GM13977 (cell line): ENCODE results near the gene CNMD.

Source experiments
- DNase-seq: peaks from one replicate; pipeline ENCODE4 v3.0.0; 2012; ENCODE audit warnings: low spot score
- in situ Hi-C: fragments of 300-500 bp; cut with MboI; formaldehyde crosslinking; loops from one replicate; pipeline ENCODE4 v1.12.0; 2022; ENCODE audit warnings: low sequenced_read_pairs, low pct_unique_long_range_greater_than_20kb, mixed read lengths, inconsistent platforms; ENCODE audit not compliant: unreplicated experiment
- TF ChIP-seq, protein P1 (sequence below): IDR thresholded peaks from 2 replicates; pipeline ENCODE4 v1.5.1; 2012; ENCODE audit warnings: mild to moderate bottlenecking, control low read depth; ENCODE audit not compliant: insufficient read depth; ENCODE audit errors: extremely low read depth, missing control alignments

Gene CNMD

DNA sequence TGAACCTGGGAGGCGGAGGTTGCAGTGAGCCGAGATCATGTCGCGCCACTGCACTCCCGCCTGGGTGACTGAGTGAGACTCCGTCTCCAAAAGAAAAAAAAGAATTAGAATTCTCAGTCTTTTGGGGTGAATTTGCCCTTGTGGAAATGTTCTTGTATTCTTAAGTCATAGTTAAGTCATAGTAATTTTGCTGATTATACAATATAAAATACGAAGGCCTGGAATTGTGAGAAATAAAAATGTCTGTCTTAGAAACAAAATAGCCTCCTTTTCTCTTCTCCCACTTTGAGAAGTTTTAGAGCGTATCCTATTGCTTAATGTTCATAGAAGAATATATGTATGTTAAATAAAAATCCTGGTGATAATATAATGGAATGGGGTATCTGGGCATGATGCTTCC is 68.9 kb downstream of the CNMD start:
- in situ Hi-C loops = no loop called here
- no peak for DNase-seq
- TF ChIP-seq, protein P1, sequence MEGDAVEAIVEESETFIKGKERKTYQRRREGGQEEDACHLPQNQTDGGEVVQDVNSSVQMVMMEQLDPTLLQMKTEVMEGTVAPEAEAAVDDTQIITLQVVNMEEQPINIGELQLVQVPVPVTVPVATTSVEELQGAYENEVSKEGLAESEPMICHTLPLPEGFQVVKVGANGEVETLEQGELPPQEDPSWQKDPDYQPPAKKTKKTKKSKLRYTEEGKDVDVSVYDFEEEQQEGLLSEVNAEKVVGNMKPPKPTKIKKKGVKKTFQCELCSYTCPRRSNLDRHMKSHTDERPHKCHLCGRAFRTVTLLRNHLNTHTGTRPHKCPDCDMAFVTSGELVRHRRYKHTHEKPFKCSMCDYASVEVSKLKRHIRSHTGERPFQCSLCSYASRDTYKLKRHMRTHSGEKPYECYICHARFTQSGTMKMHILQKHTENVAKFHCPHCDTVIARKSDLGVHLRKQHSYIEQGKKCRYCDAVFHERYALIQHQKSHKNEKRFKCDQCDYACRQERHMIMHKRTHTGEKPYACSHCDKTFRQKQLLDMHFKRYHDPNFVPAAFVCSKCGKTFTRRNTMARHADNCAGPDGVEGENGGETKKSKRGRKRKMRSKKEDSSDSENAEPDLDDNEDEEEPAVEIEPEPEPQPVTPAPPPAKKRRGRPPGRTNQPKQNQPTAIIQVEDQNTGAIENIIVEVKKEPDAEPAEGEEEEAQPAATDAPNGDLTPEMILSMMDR = no peak

DNA sequence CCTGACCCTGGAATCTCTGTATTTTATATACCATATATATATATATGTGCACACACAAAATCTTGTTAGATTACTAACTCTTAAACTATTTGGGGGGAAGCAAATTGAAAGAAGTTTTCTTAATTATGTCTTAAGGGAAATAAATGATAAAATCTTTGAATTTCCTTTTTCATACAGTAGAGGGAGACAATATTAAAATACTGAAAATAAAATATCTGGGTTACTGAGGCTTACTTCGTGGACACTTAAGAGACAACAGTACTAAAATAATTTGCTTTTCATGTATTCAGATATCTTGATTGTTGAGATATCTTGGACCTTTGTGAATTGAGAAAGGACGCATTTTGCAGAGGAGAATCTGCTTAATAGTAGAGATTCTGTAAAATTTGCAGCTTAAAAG is 69.9 kb downstream of the CNMD start:
- no peak for DNase-seq
- TF ChIP-seq, protein P1 = no peak
- in situ Hi-C loops = no loop called here

DNA sequence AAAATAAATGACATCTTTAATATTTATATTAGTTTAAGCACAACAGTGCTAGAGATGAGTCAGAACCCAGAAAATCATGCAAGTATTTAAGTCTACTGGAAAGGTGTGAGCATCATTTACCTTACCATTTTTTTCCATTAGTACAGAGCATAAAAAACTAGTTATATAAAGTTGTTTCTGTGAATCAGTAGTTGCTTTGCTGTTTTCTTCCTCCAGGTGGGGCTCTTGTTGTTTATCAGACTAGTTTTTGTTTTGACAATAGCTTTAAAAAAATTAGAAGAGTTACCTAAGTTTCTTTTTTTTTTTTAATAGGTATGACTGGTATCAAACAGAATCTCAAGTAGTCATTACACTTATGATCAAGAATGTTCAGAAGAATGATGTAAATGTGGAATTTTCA is 74.3 kb downstream of the CNMD start:
- no peak for DNase-seq
- TF ChIP-seq, protein P1 = peak; percentile 33
- in situ Hi-C loops = no loop called here

DNA sequence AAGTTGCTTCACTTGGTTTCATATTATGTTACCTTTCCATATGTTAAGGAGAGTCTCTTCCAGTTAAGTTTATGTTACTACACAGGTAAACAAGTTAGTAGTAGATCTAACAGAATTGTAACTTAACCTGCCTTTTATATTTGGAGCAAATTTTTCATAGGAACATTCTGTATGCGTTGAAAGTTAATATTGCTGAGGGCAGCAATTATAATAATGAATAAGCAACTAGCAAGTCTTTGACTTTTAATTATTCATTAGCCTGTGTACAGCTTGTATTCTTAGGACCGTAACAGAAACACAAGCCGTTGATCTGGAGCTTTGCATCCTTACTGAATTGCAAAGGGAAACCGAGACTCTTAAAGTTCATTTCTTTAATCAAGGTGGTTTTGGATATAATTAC is 75.3 kb downstream of the CNMD start:
- DNase-seq = no peak
- TF ChIP-seq, protein P1 = no peak
- in situ Hi-C loops = no loop called here

DNA sequence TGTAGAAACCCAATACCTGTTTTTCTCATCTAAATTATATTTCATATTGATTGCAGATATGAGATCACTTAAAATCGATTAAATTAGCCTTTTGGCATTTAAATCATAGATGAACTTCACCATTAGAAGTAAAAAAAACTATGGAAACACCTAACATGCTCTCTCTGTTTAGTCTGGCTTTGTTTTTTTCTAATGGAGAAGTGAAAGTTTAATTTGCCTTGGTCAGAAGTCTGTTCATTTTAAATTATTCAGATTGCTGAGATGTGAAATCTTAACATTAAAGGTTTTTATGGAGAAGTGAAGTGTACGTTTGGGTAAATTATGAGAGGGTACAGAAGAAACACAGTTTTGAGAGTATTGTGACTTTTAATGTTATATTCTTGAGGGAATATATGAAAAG is 80.3 kb downstream of the CNMD start:
- DNase-seq = no peak
- TF ChIP-seq, protein P1 = no peak
- in situ Hi-C loops = no loop called here
